ENCODE measurements around the gene RHOH.
"Not testable (repeated sequence)": the region's sequence is repeated elsewhere in the genome, so short reads cannot be mapped to it uniquely, and the experiment has no call there.

RHOH gene, protein sequence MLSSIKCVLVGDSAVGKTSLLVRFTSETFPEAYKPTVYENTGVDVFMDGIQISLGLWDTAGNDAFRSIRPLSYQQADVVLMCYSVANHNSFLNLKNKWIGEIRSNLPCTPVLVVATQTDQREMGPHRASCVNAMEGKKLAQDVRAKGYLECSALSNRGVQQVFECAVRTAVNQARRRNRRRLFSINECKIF

DNA sequence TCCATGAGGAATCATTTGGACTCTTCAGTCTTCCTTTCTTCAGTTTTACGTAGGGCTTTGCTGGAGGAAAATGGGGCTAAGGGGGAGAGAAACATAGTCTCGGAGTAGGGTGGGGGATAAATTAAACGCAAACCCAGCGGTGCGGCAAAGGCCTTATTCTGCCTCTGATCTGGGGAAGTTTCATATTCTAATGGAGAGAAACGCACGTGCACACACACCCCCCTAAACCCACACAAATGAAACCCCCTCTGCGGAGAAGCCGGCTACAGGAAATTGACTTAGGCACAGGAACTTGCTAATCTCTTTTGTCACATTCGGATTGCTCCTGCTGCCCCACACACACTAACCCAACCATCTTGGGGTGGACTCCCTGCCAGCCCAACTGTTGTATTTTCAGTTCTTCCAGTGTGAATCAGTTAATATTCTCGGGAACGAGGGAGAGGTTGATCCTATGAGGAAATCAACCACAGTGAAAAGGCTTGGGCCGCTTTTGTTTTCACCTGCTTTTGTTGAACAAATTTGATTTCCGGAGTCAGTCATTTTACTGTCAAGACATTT lies at the start of gene RHOH:
TSS of gene RHOH (plus strand) at position 308 of the 558 bp plus-strand sequence. CDS start 46,356 bp downstream, outside the sequence.
- FAIRE-seq = peak; percentile 79

DNA sequence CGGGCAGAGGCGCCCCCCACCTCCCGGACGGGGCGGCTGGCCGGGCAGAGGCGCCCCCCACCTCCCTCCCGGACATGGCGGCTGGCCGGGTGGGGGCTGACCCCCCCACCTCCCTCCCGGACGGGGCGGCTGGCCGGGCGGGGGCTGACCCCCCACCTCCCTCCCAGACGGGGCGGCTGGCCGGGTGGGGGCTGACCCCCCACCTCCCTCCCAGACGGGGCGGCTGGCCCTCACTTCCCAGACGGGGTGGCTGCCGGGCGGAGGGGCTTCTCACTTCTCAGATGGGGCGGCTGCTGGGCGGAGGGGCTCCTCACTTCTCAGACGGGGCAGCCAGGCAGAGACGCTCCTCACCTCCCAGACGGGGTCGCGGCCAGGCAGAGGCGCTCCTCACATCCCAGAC lies 49.3 kb upstream of the RHOH start:
- FAIRE-seq = not testable (repeated sequence)

DNA sequence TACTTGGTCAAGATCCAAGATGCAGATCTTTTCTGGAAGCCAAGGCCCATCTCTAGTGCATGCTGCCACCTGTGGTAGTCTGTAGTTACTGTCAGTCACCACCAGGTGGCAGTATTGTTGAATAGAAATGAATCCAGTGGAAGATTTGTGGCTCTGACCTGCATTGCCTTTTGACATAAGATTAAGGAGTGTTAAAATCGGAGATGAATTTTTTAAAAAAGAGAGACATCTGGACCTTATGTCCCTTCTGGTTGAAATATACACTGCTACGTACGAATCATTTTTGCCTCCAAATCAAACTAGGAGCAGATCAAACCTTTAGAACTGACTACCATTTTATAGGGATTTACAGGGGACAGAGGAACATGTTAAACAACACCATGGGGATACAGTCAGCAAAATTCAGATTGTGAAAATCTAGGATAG lies 46.9 kb upstream of the RHOH start:
- peak; percentile 96 for FAIRE-seq

- FAIRE-seq = no peak
These were observed 45.9 kb upstream of the RHOH start for GRCh38 chr4:40150932-40151331.

GRCh38 chr4:40152637-40153036 lies 44.2 kb upstream of the RHOH start:
- FAIRE-seq = no peak

DNA sequence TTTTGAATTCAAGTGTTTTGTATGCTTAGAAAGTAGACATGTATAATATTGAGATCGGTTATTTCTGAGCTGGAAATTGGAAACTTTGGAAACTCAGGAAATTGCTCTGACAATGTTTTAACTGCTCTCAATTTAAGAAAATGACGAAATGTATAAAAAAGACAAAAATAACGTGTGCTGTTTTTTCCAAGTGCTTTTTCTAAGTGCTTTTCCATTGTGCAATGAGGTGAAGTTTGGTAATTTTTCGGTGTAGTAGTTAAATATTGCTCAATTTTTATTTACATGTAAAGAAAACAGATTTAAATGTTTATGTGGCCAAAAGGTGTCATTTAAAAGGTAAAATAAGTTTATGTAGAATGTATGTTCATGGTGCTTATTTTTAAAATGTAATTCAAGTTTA lies 39.4 kb upstream of the RHOH start:
- FAIRE-seq = peak; percentile 17

DNA sequence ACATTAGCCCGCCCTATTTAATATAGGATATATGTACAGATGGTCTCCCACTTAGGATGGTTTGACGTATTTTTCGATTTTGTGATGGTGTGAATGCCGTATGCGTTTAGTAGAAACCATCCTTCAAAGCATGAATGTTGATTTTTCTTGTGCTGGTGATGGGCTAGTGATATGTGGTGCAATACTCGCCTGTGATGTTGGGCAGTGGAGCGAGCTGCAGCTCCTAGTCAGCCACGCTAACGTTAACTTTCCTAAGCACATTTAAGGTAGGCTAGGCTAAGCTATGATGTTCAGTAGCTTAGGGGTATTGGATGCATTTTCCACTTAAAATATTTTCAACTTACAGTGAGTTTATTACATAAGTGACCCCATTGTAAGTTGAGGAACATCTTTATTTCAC lies 36.6 kb upstream of the RHOH start:
- no peak for FAIRE-seq

DNA sequence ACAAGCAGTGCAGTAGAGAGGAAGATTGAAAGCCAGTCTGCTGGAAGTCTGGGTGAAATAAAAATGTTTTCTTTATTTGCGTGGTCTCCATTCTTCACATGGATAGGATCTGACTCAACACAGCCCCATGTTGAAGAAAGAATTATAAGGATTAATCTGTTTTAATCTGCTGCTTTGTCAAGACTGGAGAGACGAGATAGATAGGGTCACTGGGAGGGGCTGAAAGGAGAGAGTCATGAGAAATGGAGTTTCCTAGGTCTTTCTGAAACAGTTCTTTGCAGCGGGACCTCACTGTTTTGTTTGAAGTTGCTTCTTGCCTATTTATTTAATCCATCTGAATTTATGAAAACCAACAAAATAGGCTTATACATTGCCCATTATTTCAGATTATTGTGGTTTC lies 32.4 kb upstream of the RHOH start:
- FAIRE-seq = no peak

GRCh38 chr4:40165916-40166315 lies 30.9 kb upstream of the RHOH start:
- FAIRE-seq = no peak

- peak; percentile 23 for FAIRE-seq
These were observed 28.8 kb upstream of the RHOH start for GRCh38 chr4:40168070-40168469.

DNA sequence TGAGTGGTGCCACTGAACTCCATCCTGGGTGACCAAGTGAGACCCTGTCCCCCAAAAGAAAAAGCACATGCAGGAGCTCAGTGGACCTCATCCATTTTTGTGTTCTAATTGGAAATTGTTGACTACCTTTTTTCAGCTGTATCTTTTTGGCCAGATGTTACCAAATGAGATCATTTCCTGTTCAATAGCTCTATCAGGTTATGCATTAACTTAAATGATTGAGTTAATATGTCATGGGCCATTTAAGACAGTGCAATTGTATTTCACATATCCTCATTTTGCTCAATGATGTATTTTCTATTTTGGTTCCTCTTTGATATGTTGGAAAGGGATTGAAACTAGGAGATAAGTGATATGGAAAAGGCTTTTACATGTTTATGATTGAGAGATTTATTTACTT lies 26.2 kb upstream of the RHOH start:
- FAIRE-seq = no peak

DNA sequence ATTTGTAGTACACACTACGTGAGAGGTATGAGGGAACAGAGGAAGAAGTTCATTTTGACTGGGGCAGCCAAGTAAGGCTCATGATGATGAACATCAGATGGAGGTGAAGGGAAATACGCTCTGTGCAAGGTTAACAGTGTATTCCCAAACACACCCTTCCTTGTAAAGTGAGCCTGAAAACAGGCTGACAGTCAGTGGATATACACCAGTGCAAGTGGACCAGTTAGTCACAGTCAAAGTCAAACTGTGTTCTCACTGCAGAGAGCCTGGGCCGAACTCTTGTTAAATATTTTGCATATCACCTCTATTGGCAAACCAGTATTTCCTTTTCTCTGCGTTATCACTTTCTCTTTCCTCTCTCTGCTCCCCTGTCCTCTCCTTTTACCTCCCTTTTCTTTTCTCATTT lies 23.4 kb upstream of the RHOH start:
- FAIRE-seq = no peak

GRCh38 chr4:40176602-40177001 lies 20.2 kb upstream of the RHOH start:
- no peak for FAIRE-seq

DNA sequence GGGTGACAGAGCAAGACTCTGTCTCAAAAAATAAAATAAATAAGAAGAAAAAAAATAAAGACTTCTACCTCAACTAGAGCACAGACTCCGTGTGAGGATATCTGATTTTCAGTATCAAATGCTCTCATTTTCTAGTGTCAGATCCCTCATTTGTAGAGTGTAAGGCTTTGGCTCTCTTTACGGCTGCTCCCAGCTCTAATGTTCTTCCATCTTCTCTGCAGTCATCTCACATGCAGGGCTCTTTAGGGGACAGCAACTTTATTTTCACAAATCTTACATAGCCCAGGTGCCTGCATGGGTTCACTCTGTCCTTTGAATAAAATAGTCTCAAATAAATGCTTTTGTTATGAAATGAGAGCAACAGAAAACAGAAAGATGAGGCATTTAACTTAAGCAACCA lies 19.2 kb upstream of the RHOH start:
- no peak for FAIRE-seq

DNA sequence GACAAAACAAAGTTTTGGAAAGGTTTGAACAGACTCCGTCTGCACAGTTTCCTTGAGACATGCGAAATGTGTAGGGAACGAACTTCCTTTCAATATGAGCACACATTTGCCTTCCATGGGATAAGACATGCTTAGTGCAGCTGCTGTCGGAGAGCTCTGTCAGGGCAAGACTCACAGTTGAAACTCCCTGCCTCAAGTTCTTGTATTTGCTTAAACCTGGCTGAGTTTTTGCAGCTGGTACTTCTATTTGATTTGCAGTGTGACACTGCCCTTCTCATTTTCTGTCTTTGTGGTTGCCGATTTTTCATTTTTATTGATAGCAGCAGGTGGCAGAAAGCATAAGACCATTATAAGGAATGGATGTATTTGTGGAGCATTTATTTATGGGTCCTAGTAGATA lies 18.2 kb upstream of the RHOH start:
- no peak for FAIRE-seq

DNA sequence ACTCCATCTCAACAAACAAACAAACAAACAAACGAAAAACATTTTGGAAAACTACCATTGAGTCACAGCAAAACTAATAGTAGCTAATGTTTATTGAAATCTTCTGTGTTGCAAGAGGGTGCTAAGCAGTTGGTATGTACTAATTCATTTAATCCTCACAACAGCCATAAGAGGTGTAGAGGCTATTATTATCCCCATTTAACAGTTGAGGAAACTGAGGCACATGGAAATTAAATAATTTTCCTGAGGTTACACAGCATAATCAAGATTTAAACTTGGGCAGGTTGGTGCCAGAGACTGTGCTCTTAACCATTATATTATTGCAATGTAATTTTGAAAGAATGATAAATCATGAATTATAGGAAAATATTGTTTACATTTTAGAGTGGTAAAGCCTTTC lies 17.5 kb upstream of the RHOH start:
- FAIRE-seq = no peak

DNA sequence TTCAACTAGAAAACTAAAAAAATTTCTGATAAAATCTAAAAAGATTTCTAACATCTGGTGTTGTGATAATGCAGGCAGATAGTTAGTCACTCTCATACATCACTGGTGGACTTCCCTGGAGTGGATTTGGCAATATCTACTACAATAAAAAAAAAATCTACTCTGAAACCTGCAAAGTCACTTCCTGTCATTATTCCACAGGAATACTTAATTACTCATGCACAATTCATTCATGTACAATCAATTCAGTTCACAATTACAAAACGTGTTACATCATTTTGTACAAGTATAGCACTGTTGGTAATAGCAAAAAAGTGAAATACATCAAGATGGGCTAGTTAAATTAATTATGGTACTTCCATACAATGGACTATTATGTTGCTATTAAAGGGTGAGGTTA lies 16.5 kb upstream of the RHOH start:
- no peak for FAIRE-seq

- no peak for FAIRE-seq
These were observed 14.8 kb upstream of the RHOH start for GRCh38 chr4:40182001-40182400.

DNA sequence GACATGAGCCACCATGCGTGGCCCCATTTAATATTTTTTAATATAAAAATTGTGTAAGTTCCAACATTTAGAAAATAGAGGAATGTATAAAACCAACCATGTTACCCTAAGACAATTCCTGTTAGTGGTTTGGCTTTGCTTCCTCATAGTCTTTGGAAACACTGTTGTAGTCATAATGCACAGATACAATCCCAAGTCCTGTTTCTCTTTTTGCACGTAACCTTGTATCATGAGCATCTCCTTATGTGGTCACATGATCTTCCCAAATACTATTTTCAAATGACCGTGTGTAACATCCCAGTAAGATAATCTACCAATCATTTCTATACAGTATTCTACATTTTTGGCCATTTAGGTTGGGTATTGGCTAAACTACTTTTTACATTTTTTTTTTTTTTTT lies 13.9 kb upstream of the RHOH start:
- no peak for FAIRE-seq

GRCh38 chr4:40183615-40184411 lies 13.0 kb upstream of the RHOH start:
- no peak for FAIRE-seq

DNA sequence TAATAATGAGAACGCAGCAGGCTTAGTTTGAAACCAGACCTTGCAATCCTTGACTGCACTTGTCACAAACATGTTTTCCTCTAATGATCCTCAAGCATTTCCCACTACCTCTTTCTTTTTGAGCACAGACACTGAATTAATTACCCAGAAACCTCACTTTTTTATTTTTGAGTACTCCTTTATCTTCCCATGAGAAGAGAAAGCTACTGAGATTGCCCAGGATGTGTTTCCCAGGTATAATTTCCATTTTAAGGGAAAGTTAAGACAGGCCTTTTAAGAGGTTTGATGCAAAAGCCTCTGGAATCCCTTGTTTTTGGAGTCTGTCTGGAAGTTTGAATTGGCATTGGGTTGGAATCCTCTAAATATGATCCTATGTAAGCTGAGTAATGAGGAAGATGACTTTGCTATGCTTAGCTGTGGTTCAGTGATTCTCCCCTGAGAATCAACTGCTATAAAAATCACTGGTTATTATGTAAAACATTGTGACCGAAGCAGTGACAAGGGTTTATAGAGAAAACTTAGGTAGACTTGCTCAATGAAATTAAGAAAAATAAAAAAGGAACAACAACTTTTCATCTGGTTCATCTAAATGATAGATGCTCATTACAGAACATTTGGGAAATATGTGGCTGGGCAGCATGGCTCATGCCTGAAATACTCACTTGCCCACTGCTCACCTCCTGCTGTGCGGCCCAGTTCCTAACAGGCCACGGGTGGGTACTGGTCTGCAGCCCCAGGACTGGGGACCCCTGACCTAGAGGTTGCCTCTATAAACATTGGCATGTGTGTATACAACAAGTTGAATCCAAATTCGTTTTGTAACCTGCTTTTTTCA lies 10.8 kb upstream of the RHOH start:
- no peak for FAIRE-seq

DNA sequence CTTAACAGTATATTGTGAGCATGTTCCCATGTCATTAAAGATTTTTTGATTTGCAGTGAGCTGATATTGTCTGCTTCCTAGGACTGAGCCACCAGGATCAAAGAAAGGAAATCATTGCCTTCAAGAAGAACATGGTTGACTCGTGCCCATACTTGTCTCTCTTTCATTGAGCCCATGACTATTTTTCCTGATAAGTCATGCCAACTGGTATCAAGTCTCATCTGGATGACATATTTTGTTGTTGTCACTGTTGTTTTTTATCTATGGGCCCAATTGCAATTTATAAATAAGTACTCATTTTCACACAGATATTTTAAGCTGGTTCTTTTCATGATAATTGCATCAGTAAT lies 10.2 kb upstream of the RHOH start:
- FAIRE-seq = no peak

DNA sequence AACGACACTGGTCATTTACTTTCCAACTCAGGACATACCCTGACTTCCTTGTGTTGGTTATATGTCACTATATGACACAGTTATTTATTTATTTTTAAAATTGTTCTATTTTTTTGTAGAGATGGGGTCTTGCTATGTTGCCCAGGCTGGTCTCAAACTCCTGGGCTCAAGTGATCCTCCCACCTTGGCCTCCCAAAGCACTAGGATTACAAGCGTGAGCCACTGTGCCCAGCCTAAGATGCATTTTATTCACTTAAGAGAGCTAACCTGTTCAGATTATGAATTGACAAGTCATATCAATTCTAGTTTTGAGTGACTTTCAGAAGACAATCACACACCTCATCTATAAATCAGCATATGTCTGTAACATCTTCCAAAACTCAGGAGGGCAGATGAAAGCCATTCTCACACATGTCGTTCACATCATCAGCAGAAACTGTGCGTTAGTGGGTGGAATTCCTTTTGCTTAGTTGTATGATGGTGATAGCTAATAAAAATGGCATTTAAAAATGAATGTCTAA lies 9.4 kb upstream of the RHOH start:
- no peak for FAIRE-seq

Data from TTC549 (cell line).